Activated CD8-positive, alpha-beta memory T cell treated with anti-CD3 and anti-CD28 coated beads for 36 hours (primary cell): ENCODE results near the gene NHLRC4. TPM values are rescaled to one million over a fixed set of nuclear protein-coding genes. Genes with fewer than 3 reads are reported as not detected.

Source experiments
- CTCF ChIA-PET: fragments of 350-600 bp; sonication (Branson Sonifier 250); formaldehyde crosslinking; loops from one replicate; lab custom pipeline; 2021; ENCODE audit warnings: antibody characterized with exemption; lab: Charles Lee
- POLR2A ChIA-PET: fragments of 350-600 bp; sonication (Branson Sonifier 250); formaldehyde crosslinking; loops from one replicate; lab custom pipeline; 2021; ENCODE audit warnings: antibody characterized with exemption; lab: Charles Lee
- total RNA-seq, 2 experiments: library from RNA; stranded (reverse); gene quantifications; one replicate each; pipeline ENCODE4 v1.2.3, GENCODE V29; 2021

The NHLRC4 gene
- total RNA-seq, 2 experiments from 2014 or later: 0.25 to 0.27 TPM

DNA sequence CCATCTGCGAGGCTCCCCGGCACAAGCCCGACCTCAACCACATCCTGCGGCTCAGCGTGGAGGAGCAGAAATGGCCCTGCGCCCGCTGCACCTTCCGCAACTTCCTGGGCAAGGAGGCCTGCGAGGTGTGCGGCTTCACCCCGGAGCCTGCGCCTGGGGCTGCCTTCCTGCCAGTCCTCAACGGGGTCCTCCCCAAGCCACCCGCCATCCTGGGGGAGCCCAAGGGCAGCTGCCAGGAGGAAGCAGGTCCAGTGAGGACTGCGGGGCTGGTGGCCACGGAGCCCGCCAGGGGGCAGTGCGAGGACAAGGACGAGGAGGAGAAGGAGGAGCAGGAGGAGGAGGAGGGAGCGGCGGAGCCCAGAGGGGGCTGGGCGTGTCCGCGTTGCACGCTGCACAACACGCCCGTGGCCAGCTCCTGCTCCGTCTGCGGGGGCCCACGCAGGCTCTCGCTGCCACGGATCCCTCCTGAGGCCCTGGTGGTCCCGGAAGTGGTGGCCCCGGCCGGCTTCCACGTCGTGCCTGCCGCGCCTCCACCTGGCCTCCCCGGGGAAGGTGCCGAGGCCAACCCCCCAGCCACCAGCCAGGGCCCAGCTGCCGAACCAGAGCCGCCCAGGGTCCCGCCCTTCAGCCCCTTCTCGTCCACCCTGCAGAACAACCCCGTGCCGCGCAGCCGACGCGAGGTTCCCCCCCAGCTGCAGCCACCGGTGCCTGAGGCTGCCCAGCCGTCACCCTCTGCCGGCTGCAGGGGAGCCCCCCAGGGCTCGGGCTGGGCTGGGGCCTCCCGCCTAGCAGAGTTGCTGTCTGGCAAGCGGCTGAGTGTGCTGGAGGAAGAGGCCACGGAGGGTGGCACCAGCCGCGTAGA, 19.7 kb upstream of the NHLRC4 start:
- POLR2A ChIA-PET: interaction anchor here (0.6 kb wide), 1 partner anchor 135 kb away, joined by 8 read pairs; no protein-coding TSS in a partner anchor
- CTCF ChIA-PET: interaction anchor here (0.8 kb wide), 1 partner anchor 35 kb away, joined by 7 read pairs; no protein-coding TSS in a partner anchor

GRCh38 chr16:548586-548985, 18.2 kb upstream of the NHLRC4 start:
- ChIA-PET POLR2A (no interaction called here), CTCF (no interaction called here)

DNA sequence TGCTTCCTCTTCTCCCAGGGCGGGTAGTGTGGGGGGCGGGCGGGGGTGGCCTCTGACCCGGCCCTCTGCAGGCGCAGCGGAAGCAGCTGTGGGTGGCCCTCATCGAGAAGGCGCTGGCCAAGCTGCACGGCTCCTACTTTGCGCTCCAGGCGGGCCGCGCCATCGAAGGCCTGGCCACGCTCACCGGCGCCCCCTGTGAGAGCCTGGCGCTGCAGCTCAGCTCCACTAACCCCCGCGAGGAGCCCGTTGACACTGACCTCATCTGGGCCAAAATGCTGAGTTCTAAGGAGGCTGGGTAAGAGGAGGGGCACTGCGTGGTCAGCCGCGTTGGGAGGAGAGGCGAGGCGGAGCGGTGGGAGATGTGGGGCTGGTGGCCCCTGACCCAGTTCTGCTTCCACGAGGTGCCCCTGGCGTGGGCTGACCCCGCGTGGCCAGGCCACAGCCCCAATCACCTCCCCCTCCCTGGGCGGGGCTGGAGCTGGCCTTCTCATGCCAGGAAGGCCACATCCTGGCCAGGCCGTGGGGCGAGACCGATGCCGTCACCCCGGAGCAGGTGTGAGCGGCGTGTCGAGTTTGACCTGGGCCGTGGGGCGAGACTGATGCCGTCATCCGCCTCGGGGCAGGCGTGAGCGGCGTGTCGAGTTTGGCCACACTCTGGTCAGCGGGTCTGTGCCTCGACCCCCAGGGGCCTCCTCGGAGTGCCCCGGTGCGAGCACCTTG, 17.1 kb upstream of the NHLRC4 start:
- ChIA-PET POLR2A (no interaction called here), CTCF (no interaction called here)

- ChIA-PET POLR2A (no interaction called here), CTCF (no interaction called here)
Measured at GRCh38 chr16:551210-551609, 15.6 kb upstream of the NHLRC4 start.

- POLR2A ChIA-PET: interaction anchor here (0.8 kb wide), 1 partner anchor 25 kb away, joined by 3 read pairs; no protein-coding TSS in a partner anchor
- CTCF ChIA-PET: no interaction called here
Measured at GRCh38 chr16:552171-552570, 14.6 kb upstream of the NHLRC4 start.

GRCh38 chr16:553601-554296, 13.1 kb upstream of the NHLRC4 start:
- POLR2A ChIA-PET: no interaction called here

DNA sequence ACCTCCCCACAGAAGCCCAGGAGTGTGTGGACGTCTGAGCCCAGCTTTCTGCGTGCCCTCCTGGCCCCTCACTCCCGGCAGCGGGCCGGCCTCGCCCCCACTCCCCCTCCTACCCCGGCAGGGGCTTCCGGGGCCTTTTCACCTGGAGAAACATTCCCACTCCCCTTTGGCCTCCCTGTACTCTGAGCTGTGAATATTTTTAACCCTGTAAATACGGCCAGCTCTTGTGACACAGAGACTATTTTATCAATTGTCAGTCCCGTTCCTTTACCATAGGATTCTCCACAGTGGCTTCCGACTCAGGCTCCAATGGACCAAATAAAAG, 12.5 kb upstream of the NHLRC4 start:
- ChIA-PET POLR2A (no interaction called here), CTCF (no interaction called here)

More at GRCh38 chr16:553601-554296, 13.1 kb upstream of the NHLRC4 start:
- CTCF ChIA-PET: no interaction called here

GRCh38 chr16:554640-555365, 12.0 kb upstream of the NHLRC4 start:
- ChIA-PET POLR2A (no interaction called here), CTCF (no interaction called here)

GRCh38 chr16:555528-556473, 11.0 kb upstream of the NHLRC4 start:
- ChIA-PET POLR2A (interaction anchor here (0.5 to 0.6 kb wide), 2 partner anchors 21 to 40 kb away, joined by 3 to 4 read pairs; no protein-coding TSS in a partner anchor), CTCF (no interaction called here)

- POLR2A ChIA-PET: interaction anchor here (0.5 kb wide), 1 partner anchor 39 kb away, joined by 3 read pairs; no protein-coding TSS in a partner anchor
- CTCF ChIA-PET: no interaction called here
Measured at GRCh38 chr16:556474-557173, 10.2 kb upstream of the NHLRC4 start.

DNA sequence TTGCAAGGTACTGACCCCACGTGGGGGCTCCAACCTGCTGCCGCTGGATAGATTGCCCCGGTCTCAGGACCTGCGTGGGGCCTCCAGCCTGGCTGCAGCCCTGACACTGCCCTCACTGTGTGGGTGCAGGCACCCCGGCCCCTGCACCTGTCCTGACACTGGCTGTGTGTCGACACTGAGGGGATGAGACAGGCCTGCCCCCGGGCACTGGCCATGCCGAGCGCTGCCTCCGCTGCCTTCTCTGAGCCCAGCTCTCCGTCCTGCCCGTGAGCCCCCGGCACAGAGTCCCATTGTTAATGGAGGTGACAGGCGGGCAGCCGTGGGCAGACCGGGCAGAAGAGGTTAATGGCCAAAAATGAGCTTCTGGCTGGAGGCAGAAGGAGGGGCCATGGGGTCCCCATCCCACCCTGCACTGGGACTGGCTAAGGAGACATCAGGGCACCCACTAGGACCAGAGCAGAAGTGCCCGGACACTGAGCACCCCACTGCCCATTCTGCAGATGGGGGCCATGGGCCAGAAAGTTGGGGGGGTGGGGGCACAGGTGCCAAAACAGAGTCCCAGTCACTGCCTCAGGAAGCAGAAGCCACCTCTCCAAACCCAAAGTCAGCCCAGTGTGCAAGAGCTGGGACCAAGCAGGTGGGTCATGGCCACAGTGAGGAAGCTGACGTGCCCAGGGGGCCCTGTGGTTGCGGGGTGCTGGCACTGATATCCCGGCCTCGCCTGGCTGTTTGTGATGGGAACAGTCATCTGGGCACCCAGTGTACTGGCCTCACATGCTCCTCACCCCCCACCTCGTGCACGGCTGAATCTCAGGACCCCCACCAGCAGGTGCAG, 9.1 kb upstream of the NHLRC4 start:
- POLR2A ChIA-PET: no interaction called here
- CTCF ChIA-PET: interaction anchor here (0.6 kb wide), 1 partner anchor 21 kb away, joined by 3 read pairs; no protein-coding TSS in a partner anchor

DNA sequence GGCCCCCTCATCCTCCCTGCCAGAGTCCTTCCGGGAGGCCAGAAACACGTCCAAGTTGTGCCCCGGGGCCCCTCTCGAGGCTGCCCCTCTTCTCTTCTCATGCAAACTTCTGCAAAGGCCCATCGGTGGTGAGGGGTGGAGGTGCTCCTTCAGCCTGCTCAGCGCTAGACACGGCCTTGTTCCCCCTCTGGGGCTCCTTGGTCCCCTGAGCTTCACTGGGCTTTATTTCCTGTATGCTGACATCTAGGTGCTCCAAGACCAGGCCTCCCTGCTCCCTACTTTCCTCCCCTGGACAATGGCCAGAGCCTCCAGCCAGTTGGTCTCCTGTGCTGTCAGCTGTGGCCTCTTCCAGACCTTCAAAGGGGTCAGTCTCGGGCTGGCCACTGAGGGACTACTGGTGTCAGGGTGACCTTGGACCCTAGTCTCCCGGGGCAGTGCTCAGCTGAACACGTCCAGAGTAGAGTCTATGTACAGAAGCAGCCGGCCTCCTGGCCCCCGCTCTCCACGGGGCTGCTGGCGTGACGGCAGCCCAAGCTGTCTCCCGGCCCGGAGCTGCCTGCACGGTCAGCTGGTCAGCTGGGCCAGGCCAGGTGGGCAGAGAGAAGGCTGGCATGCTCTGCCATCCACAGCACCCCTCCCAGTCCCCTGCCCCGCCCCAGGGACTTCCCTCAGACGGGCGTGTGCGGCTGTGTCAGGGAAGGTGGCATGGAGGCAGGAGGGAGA, 8.3 kb upstream of the NHLRC4 start:
- POLR2A ChIA-PET: no interaction called here
- CTCF ChIA-PET: interaction anchor here (0.6 kb wide), 1 partner anchor 21 kb away, joined by 3 read pairs; no protein-coding TSS in a partner anchor

GRCh38 chr16:559021-559380, 7.8 kb upstream of the NHLRC4 start:
- ChIA-PET CTCF (no interaction called here), POLR2A (no interaction called here)

GRCh38 chr16:559411-560203, 7.2 kb upstream of the NHLRC4 start:
- POLR2A ChIA-PET: no interaction called here
- CTCF ChIA-PET: no interaction called here

DNA sequence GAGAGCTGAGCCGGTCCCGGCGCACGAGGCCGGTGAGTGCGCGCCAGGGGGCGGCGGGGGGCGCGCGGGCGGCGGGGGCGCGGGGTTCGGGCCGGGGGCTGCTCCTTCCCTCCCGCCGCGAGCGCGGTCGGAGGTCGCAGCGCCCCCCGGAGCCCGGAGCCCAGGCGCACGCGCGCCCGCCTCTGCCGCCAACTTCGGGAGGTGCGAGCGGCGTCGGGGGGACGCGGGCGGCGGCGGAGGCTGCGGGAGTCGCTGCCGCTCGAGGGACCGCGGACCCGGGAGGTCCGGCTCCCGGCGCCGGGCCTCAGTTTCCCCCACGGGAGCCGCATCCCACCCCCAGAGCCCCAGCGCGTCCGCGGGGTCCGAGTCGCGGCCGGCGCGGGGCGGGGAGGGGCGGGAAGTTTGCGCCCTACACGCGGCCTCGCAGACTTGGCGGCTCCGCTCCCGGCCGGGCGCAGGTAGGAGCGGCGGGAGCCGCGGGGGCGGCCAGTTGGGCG, 6.6 kb upstream of the NHLRC4 start, which contains the start of gene PRR35:
TSS of gene PRR35 (plus strand) at position 191 of the 497 bp plus-strand sequence. CDS start 2,901 bp downstream, outside the sequence.
- POLR2A ChIA-PET: no interaction called here
- CTCF ChIA-PET: no interaction called here
